Measurements from ENCODE around the gene MMP21. TPM values are rescaled to one million over a fixed set of nuclear protein-coding genes. Genes with fewer than 3 reads are reported as not detected.

The MMP21 gene
- total RNA-seq, 4 donors from 2014 or later = 0.19 TPM; not detected in 3

DNA sequence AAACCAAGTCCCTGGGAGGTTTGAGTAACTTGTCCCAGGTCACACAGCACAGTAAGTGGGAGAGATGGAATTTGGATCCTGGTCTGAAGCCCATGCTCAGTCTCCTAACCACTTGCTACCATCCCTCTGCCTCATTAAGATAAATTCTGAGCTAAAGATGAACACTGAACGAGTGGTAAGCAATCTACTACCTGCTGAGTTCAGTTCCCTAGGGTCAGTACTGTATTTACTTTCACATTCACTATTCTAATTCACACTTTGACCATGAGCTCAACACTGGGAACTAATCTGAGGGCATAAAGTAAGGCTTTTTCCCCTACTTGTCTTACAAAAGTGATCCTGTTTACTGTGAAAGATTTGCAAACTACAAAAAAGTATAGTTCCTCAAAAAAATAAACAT, 45.1 kb upstream of the MMP21 start:
- Histone ChIP-seq H3K27ac (no peak overlapping the region), H3K27me3 (no peaks in the 10 kb centered on the region), H3K36me3 (peaks cover 0 to 6% (median 0%) of the 10 kb centered on the region in 3 donors), H3K4me3 (no peak overlapping the region), H3K4me1 (peaks cover 16 to 34% (median 29%) of the 10 kb centered on the region in 3 donors), H3K9me3 (no peaks in the 10 kb centered on the region)
- DNase-seq = no peak
- 43 to 75% methylated on average over 1 of the region's 1 CpG for WGBS, 2 donors
- no peak for TF ChIP-seq POLR2A (IDR thresholded peaks at IDR 0.05)
- TF ChIP-seq, protein P1, sequence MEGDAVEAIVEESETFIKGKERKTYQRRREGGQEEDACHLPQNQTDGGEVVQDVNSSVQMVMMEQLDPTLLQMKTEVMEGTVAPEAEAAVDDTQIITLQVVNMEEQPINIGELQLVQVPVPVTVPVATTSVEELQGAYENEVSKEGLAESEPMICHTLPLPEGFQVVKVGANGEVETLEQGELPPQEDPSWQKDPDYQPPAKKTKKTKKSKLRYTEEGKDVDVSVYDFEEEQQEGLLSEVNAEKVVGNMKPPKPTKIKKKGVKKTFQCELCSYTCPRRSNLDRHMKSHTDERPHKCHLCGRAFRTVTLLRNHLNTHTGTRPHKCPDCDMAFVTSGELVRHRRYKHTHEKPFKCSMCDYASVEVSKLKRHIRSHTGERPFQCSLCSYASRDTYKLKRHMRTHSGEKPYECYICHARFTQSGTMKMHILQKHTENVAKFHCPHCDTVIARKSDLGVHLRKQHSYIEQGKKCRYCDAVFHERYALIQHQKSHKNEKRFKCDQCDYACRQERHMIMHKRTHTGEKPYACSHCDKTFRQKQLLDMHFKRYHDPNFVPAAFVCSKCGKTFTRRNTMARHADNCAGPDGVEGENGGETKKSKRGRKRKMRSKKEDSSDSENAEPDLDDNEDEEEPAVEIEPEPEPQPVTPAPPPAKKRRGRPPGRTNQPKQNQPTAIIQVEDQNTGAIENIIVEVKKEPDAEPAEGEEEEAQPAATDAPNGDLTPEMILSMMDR (IDR thresholded peaks at IDR 0.05) = no peak
- intact Hi-C loops (cut with DNase I) = no loop called here

DNA sequence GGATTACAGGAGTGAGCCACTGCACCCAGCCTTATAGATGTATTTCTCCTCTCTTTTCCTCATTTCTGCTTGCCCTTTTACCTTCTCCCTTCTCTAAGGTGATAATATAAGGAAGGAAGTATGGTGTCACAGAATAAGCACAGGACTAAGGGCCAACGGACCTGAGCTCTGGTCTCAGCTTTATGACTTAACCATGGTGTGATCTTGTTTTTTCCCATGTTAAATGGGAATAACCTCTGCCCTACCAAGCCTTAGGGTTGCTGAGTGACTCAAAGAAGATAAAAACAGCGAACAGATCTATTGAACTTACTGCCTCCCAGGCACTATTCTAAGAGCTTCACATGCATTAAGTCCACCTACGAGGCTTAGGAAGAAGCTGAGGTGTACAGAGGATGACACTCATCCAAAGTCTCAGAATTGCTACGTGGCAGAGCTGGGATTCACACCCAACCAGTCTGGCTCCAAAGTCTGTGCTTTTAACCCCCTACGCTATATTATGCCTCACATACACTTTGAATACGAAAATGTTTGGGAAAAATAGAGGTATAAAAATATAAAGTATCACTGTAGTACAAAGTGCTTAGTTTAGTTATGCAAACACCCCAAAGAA, 41.8 kb upstream of the MMP21 start:
- TF ChIP-seq, protein P1 (IDR thresholded peaks at IDR 0.05) = no peak
- TF ChIP-seq POLR2A (IDR thresholded peaks at IDR 0.05) = no peak
- Histone ChIP-seq H3K4me3 (no peak overlapping the region), H3K4me1 (peaks cover 5 to 13% (median 11%) of the 10 kb centered on the region in 3 donors), H3K36me3 (peaks cover 0 to 37% (median 4%) of the 10 kb centered on the region in 3 donors), H3K27ac (no peak overlapping the region), H3K9me3 (no peaks in the 10 kb centered on the region), H3K27me3 (no peaks in the 10 kb centered on the region)
- WGBS, 2 donors = 82 to 88% methylated on average over 6 of the region's 6 CpGs
- intact Hi-C loops (cut with DNase I) = no loop called here
- no peak for DNase-seq

DNA sequence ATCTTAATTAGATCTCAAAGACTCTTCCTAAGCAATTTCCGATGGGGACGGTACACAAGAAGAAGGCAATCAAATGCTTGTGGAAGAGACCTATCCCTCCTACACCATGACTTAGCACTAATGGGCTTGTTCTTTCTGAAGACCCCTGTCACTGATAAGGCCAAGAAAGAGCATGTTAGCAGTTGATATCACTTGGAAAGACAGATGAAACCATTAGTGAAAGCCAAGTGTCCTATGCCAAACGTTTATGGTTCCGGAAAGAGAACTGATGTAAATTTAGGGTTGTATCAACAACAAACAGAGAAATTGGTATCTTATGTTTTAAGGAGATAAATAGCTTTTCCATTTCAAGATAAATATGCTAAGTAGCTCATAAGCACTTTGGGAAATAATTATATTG, 40.9 kb upstream of the MMP21 start:
- DNase-seq = no peak
- Histone ChIP-seq H3K9me3 (no peaks in the 10 kb centered on the region), H3K4me1 (peaks cover 0 to 4% (median 2%) of the 10 kb centered on the region in 3 donors), H3K27me3 (no peaks in the 10 kb centered on the region), H3K4me3 (no peak overlapping the region), H3K36me3 (peaks cover 0 to 45% (median 4%) of the 10 kb centered on the region in 3 donors), H3K27ac (no peak overlapping the region)
- intact Hi-C loops (cut with DNase I) = no loop called here
- 83 to 86% methylated on average over 4 of the region's 4 CpGs for WGBS, 2 donors
- TF ChIP-seq, protein P1 (IDR thresholded peaks at IDR 0.05) = no peak
- TF ChIP-seq POLR2A (IDR thresholded peaks at IDR 0.05) = no peak

DNA sequence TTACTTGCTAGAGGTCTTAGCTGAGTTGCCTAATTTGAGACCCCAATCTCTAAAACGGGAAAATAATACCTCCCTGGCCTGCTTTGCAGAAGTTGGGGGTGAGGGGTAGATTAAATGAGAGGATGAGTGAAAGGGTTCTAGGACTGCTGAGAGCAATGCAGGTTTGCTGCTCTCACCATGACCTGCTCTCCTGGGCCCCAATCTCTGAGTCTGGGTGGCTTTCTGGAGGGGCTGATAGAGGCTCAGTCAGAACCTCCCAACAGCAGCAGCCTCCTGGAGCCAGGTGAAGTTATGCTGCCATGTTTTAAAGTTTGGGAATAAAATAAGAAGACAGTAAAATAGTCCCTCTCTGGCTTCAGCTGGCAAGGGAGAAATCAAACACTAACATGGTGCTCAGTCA, 40.1 kb upstream of the MMP21 start:
- H3K36me3 ChIP-seq = peaks cover 0 to 53% (median 4%) of the 10 kb centered on the region in 3 donors
- TF ChIP-seq POLR2A (IDR thresholded peaks at IDR 0.05) = no peak
- TF ChIP-seq, protein P1 (IDR thresholded peaks at IDR 0.05) = no peak
- H3K9me3 ChIP-seq = no peaks in the 10 kb centered on the region
- DNase-seq = no peak
- no peaks in the 10 kb centered on the region for H3K27me3 ChIP-seq
- H3K4me3 ChIP-seq = no peak overlapping the region
- intact Hi-C loops (cut with DNase I) = no loop called here
- 36% methylated on average over 1 of the region's 1 CpG; no CpG with 5 or more reads in 1 of the 2 donors for WGBS, 2 donors
- H3K27ac ChIP-seq = no peak overlapping the region
- no peaks in the 10 kb centered on the region for H3K4me1 ChIP-seq

DNA sequence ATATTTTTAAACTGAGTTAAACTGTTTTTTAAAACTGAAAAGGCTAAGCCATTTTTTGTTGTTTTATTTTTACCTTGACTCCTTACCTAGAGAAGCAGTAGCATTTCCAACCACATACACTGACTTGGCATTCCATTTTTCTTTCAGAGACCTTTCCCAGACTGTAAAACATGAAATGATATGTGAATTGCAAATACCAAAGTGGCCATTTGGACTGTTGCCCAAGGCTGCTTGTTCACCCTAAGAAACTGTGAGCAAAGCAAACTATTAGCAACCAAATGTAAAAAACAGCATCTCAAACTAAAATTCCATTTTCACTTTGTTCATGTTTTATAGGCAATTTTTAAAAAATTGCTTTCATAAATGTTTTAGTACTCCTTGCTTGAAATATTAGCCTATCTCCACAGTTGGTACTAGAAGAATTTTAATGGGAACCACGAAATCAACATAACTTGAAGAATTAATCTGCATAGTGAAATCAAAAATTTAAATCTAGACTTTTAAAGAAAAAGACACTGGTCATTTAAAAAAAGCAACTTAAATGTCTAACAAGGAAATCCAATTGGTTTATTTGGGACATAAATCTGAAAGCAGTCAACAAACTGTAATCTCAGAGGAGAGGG, 36.6 kb upstream of the MMP21 start:
- Histone ChIP-seq H3K9me3 (no peaks in the 10 kb centered on the region), H3K27me3 (no peaks in the 10 kb centered on the region), H3K27ac (no peak overlapping the region), H3K36me3 (peaks cover 0 to 85% (median 4%) of the 10 kb centered on the region in 3 donors), H3K4me1 (no peaks in the 10 kb centered on the region), H3K4me3 (no peak overlapping the region)
- 80 to 96% methylated on average over 1 of the region's 1 CpG for WGBS, 2 donors
- no peak for DNase-seq
- intact Hi-C loops (cut with DNase I) = no loop called here
- no peak for TF ChIP-seq POLR2A (IDR thresholded peaks at IDR 0.05)
- TF ChIP-seq, protein P1 (IDR thresholded peaks at IDR 0.05) = no peak
